OCI-LY1 (cell line): ENCODE results near the gene FGF11.

Experiments used
- CTCF ChIP-seq: fragments of 200-600 bp; sonication (generic), shearing (Covaris generic); IDR thresholded peaks from 2 replicates; pipeline ENCODE4 v1.5.1; 2017; ENCODE audit warnings: mild to moderate bottlenecking, antibody characterized with exemption, low read length, moderate library complexity, mixed read lengths
- EZH2 ChIP-seq: fragments of 200-600 bp; sonication (generic), shearing (Covaris generic); IDR thresholded peaks from 2 replicates; pipeline ENCODE4 v1.8.0; 2017; ENCODE audit warnings: borderline replicate concordance, mixed run types, mild to moderate bottlenecking, antibody characterized with exemption, low read length, moderate library complexity, mixed read lengths

- TF ChIP-seq CTCF = no peak
- TF ChIP-seq EZH2 = no peak
Measured at GRCh38 chr17:7479213-7480088, 40.1 kb downstream of the FGF11 start, which contains the start of gene ZBTB4.
